GM18868 (cell line): ENCODE data around the gene CPD.
A peak's percentile ranks its signal among the peaks of the same experiment; 100 is the strongest.
"Not testable (repeated sequence)": the region's sequence is repeated elsewhere in the genome, so short reads cannot be mapped to it uniquely, and the experiment has no call there.

ENCODE experiments used
- ATAC-seq: cut with Tn5 transposase; IDR thresholded peaks from one replicate; pipeline ENCODE4 v1.9.1; 2021; ENCODE audit warnings: mild to moderate bottlenecking, moderate library complexity; ENCODE audit not compliant: unreplicated experiment

CPD gene

DNA sequence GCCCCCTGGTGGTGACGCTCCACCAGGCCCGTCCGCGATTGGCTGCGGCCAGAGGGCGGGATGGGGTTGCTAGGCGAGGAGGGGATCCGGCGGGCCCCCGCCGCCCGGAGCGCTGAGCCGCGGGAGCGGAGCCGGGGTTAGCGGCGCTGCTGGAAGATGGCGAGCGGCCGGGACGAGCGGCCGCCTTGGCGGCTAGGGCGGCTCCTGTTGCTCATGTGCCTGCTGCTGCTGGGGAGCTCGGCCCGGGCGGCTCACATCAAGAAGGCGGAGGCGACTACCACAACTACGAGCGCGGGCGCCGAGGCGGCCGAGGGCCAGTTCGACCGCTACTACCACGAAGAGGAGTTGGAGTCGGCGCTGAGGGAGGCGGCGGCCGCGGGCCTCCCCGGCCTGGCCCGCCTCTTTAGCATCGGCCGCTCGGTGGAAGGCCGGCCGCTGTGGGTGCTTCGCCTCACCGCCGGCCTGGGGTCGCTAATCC, at the start of gene CPD:
TSS of gene CPD (plus strand) at position 103 of the 478 bp plus-strand sequence. CDS start at position 157, 54 bp downstream.
- ATAC-seq = peak; percentile 89

DNA sequence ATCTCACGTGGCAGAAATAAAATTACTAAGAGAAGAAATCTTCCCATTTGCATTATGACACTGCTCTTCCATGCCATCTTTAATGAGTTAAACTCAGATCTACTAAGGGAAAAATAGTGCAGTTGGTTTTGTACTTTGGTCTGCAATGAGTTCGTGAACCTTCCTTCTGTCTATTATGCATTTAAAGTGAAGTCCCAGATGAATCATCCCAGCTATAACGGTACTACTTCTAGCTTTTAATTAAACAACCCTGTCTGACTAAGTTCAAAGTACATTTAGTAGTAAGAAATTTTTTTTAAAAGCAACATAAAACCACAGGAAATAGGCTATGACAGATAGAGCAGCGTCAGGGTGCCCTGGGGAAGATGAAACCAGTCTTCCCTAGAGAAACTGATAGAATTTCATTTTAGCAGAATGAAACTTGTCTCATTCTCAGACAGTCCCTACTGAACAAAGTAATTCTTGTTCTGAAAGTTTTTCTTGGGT, 46.6 kb upstream of the CPD start:
- peak; percentile 47 for ATAC-seq

DNA sequence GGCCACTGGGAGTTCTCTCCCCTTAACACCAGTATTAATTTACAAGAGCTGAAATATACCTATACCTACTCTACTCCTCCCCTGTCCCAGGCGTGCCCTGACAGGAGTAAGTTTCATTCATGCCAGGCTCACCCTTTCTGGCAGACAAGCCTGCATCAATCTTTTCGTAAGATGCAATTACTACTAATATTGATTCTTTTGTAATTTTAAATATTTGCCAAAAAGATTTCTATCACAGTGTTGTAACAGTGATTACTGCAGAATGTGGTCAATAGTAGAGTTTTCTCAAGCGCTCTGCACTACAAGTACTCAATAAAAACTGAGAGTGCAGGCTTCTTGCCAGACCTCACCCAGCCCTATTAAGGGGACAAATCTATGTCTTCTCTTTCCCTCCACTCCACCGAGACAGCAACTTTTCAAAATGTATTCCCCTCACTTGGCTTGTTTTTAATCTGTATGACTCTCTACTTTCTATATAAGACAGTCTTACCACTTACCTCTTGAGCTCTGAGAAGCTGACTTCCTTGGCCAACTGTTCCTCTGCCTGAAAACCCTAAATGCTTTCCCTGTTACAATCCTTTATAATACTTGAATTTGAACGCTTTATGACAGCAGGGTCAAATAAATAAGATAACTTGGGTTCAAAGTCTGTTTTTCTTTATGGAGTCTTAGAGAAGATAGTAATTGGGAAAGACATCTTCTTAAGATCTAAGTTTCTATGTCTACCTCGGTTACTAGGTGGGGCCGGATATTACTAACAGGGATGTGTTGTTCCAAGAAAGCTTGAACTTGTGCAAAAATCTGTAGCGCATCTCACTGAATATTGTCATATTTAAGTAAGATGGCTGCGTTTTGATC, 45.0 kb upstream of the CPD start, which contains the start of gene TMIGD1:
TSS of gene TMIGD1 (minus strand) at position 555 of the 858 bp plus-strand sequence. CDS start 1,924 bp downstream, outside the sequence.
- ATAC-seq = no peak

DNA sequence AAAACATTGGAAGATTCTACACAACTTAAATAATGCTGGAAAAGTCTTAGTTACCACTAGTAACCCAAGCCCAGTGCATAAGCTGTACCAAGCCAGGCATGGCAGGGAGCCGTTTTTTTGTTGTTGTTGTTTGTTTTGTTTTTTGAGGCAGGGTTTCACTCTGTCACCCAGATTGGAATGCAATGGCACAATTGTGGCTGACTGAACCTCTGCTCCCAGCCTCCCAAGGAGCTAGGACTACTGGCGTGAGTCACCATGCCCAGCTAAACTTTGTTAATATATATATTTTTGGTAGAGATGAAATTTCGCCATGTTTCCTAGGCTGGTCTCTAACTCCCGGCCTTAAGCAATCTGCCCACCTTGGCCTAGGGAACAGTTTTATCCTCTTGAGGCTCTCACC, 44.3 kb upstream of the CPD start:
- no peak for ATAC-seq

DNA sequence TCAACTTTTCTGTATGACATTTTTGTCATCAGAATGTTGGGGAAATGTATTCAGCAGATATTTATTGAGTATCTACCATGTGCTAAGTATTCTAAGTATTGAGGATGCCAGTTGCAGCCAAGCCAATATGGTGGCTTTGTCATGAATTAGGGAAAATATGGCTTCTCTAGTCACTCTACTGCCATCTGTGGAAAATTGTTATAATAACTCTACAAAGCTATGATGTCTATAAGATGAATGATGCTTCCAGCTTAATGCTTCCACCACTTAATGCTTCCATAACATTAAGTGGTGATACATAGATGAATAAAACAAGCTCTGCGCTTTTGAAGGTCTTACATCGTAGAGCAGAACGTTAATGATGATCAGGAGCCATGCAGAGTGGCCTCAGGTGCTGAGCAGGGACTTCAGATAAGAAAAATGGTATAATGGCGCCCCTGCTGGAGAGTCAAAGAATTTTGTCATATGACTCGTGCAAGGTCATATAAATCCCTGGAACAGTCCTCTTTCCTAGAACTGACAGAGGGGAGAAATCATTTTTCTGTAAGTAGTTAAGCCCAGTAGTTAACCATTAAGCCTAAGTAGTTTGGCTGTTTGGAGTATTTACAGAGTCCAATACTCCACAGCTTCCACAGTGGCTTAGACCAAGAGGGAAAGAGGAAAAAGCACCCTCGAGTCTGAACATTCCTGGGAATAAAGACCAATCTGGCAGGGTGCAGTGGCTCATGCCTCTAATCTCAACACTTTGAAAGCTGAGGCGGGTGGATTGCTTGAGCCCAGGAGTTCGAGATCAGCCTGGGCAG, 42.2 kb upstream of the CPD start:
- ATAC-seq = no peak

DNA sequence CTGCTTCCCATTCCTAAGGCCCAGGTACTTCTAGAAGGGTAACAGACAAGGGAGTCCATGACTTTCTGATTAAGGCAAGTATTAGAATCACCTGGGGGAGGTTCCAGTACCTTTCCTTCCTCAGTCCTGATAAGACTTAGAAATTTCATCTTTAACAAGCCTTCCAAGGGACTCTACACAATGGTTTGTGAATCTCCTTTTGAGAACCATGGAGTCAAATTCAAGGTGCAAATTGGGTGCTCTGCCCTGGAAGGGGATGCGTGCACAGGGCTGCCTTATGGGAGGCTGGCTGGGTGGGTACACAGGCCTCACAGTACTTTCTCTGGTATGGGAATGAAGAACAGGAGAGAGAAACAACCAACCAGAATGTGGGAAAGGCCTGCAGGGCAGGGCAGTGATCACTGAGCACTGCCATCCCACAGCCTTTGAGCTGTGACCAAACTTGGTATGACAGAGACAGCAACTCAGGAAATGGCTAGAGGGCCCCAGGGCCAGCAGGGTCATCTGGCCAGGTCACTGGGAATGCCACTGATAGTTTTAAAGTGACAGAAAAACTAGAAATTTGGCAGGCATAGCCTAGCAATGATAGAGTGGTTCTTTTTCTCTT, 41.2 kb upstream of the CPD start:
- ATAC-seq = no peak

- no peak for ATAC-seq
These were observed 39.6 kb upstream of the CPD start for GRCh38 chr17:30339086-30339485.

- ATAC-seq = no peak
These were observed 37.8 kb upstream of the CPD start for GRCh38 chr17:30340801-30341356.

DNA sequence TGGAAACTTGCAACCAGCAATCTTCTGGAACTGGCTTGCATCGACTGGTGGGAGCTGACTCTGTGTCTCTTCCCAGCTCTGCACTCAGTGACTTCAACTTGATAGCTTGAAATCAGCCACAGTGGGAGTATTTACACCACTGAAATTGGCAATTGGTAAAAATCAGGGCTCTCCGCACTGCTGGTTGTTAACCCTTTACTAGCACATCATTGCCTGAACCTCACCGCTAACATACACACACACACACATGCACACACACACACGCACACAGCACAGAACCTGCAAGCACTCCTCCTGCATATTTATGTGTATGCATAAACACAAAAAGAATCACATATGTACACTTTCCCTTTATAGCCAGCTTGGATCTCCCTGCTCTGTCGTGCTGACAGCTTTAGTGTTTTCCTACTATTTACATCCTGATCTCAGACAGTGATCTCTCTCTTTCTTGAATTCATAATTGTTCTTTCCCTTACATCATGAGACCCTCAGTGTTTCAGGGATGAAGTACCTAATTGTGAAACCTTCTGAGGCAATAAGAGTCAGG, 37.0 kb upstream of the CPD start:
- ATAC-seq = no peak

DNA sequence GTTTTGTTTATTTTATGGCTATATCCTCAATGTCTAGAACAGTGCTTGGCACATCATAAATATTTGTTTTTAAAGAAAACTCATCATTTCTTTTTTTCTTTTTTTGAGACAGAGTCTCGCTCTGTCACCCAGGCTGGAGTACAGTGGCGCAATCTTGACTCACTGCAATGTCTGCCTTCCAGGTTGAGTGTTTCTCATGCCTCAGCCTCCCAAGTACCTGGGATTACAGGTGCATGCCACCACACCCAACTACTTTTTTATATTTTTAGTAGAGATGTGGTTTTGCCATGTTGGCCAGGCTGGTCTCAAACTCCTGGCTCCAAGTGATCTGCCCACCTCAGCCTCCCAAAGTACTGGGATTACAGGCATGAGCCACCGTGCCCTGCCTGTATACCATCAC, 35.5 kb upstream of the CPD start:
- not testable (repeated sequence) for ATAC-seq

DNA sequence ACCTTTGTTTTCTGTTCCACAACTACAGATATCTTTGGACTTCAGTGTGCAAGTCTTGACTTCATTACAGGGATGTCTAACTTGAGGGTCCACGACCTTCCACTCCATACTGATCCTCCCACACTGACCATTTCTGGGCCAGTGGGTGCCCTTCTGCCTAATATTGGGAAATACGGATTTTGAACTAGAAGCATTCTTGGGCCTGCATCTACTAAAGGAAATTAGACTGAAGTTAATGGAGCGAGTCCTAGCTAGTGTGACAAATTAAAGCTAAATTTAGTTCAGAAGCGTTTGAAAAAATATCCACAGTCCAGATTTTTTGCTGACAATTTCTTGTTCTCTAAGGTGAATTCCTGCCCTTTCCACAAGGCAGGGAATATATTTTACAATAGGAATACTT, 34.9 kb upstream of the CPD start:
- no peak for ATAC-seq

DNA sequence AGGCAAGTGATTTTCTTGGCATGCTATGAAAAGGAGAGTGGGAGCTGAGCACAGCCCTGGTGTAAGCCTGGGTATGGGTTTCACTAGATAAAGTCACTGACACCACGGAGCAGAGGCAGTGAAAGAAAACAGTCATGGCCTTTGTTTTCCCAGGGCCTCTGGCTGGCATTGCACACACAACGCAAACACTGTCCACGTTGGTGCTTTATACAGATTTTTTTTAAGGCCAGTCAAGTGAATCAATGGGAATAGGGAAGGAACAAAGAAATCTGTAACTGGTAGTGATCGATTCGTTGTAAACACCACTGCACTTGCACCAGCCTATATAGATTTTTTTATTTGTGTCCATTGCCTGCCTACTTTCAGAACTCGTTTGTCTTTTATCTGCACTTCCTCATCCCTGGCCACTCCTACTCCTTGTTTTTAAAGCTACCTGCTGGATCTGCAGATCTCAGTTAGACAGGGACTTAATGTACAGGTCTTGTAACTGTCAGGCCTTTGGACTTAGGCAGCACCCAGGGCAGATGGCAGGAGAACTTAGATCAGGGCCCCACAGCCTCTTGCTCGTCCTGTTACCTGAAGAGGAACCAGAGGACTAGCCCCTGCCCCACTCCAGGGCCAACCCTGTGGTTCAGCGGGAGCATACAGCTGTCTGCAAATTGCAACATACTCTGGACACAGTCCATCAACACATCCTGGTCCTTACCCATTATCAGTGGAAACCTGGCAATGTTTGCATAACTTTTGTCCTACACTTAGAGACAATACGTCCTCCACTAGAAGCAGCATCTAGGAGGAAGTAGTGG, 34.2 kb upstream of the CPD start:
- ATAC-seq = no peak

GRCh38 chr17:30345089-30345433, 33.7 kb upstream of the CPD start:
- no peak for ATAC-seq

- no peak for ATAC-seq
These were observed 33.1 kb upstream of the CPD start for GRCh38 chr17:30345527-30346075.

- no peak for ATAC-seq
These were observed 32.4 kb upstream of the CPD start for GRCh38 chr17:30346221-30346795.

- no peak for ATAC-seq
These were observed 31.2 kb upstream of the CPD start for GRCh38 chr17:30347488-30347887.

DNA sequence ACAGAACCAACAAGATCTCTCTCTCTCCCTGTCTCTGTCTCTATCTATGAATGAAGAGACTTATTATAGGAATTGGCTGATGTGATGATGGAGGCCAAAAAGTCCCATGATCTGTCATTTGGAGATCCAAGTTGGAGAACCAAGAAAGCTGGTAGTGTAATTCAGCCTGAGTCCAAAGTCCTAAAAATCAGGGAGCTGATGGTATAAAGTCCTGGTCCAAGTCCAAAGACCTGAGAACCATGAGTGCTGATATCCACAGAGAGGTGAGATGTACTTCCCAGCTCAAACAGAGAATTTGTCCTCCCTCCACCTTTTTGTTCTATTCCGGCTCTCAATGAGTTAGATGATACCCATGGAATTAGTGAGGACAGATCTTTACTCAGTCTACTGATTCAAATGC, 29.5 kb upstream of the CPD start:
- no peak for ATAC-seq

- not testable (repeated sequence) for ATAC-seq
These were observed 27.5 kb upstream of the CPD start for GRCh38 chr17:30351263-30351662.

DNA sequence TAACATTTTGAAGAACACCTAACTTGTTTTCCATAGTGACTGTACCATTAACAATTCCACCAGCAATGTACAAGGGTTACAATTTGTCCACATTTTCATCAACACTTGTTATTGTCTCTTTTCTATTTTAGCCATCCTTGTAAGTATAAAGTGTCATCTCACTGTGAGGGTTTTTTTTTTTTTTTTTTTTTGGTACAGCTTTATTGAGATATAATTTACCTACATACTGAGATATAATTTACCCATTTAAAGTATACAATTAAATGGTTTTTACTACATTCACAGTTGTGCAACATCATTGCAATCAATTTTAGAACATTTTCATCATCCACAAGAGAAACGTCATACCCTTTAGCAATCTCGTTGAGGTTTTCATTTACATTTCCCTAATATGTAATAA, 27.0 kb upstream of the CPD start:
- no peak for ATAC-seq
